HG03139 (cell line): ENCODE measurements around the gene TTC28.

Source experiments
- ATAC-seq: cut with Tn5 transposase; IDR thresholded peaks from one replicate; pipeline ENCODE4 v1.9.1; 2021; ENCODE audit not compliant: unreplicated experiment

TTC28 gene

DNA sequence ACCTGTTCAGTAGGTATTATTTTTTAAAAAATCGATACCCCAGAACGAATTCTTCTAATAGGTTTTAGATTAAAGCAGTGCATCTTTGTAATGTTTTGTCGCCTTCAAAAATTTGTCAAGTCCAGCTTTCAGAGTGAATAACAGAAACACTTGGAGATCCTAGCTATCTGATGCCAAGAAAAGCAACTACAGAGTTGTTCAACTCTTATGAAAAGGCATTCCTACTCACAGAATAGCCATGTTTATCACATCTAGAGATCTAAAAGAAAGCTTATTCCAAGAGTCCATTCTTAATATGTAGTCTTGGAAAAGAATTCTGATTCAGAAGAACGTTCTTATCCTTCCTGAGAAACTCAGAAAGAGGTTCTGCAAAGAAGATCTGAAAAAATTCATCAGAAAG, 268.5 kb downstream of the TTC28 start:
- no peak for ATAC-seq

DNA sequence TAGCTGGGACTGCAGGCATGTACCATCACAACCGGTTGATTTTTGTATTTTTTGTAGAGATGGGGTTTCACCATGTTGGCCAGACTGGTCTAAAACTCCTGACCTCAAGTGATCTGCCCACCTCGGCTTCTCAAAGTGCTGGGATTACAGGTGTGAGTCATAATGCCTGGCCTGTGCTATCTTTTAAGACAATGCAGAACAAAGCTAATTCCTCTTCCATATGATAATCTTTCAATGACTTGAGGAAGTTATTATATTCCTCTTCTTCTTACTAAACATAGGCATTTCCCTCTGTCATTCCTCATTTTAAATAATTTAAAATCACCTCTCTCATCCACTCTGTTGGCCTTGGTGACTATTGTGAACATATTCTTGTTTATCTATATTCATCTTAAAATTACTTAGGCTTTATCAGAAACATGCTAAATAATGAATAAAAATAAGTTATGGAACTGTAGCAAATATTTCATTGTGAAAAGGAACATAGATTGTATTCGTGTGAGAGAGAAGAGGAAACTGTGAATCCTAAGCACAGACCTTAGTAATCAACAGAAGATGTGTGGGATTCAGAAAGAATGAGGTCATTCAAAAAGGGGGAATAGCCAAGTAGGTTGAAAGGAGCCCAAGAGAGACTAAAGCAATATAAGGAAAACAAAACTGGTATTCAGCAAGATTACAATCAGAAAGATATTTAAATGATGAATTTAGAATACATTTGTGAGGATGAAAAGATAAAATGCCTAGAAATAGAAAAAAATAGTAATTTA, 269.4 kb downstream of the TTC28 start:
- ATAC-seq, result no peak

DNA sequence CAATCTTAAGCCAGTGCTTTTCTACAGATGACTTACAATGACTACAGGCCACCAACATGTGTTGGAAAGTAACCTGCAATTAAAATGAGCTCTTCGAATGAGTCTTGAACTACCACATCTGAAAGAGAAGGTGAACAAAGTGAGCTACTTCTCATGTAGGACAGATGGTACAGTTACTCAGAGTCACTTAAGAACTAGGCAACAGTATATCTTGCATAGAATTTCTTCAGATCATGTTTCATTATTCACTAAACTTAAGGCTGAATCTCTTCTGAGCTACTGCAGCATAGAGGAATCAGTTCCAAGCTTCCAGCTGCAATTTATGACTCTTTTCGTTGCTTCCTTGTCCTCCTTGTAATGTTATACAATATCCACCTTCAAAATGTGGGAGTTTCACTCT, 270.9 kb downstream of the TTC28 start:
- no peak for ATAC-seq

DNA sequence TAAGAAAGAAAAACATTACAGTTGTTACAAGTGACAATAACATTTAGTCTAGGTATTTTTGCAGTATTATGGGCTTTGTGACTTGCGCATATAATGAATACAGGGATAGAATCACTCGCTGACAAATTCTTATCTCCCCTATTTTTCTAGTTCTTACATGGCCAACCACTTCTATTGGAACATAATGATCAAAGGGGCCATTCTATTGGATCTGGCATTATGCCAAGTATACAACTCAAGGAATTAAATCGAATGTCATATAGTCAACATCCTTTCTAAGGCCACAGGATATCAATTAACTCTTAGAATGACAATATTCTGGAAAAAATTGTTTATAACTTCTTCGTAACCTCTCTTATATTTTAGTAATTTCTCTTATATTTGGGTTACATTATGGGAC, 272.0 kb downstream of the TTC28 start:
- no peak for ATAC-seq

DNA sequence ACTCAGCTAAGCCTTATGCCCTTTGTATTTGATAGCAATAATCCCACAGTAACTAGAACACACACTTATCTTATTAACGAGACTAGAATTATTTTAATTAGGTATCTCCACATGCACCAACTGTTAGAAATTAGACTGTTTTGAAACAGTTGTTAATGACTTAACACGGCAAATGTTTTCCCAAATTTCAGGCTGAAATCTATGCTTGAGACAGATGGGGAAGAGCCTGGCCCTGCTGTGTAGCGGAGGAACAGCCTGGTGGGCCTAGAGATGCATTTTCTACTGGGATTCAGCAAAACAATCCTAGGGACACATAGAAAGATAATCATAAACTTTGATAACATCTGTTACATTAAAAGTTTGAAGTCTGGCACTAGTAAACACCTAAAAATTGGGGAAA, 273.4 kb downstream of the TTC28 start:
- no peak for ATAC-seq

DNA sequence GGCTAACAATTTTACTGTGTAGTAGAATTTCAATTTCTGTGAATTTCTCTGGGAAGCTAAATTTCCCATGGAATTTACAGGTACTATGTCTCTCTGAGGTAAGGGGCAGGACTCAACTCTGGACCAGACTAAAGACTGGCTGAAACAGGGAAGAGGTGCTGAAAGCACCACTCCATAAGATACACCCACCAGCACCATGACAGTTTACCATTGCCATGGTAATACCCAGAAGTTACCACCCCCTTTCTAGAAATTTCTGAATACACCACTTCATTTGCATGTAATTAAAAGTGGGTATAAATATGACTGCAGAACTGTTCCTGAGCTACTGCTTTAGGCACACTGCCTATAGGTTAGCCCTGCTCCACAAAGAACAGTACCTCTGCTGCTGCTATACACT, 274.1 kb downstream of the TTC28 start:
- no peak for ATAC-seq

DNA sequence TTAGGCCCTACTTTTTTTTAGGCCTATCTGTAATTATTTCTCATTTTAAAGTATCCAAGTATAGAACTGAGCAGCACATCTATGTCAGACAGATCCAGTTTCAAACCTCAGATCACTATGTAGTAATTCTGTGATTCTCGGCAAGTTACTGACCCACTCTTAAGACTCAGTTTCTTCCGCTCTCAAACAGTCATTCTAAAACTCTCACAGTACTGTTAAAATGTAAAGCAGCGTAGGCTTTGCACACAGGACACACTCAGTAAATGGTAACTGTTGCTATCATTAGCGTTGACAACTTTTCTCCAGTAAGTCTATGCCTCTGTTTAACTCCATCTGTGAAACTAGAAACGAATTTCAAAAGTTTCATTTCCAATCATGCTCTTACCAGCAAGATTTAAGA, 277.1 kb downstream of the TTC28 start:
- ATAC-seq, result no peak

DNA sequence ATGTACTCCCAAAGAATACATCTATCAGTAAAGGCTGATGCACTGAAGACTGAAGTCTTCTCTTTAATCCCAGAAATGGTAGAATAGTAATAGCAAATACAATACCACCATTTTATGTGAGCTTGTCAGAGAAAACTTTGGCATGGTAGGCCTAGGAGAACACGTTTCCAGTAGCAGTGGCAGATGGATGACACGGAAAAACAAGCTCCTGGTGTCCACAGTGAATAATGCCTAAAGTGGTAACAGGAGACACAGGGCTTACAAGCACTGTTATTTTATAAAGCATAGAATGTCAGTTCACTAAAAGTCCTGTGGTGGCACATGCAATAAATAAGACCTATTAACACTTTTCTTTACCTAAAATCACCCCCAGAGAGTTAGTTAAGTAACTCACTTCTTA, 277.6 kb downstream of the TTC28 start:
- no peak for ATAC-seq

DNA sequence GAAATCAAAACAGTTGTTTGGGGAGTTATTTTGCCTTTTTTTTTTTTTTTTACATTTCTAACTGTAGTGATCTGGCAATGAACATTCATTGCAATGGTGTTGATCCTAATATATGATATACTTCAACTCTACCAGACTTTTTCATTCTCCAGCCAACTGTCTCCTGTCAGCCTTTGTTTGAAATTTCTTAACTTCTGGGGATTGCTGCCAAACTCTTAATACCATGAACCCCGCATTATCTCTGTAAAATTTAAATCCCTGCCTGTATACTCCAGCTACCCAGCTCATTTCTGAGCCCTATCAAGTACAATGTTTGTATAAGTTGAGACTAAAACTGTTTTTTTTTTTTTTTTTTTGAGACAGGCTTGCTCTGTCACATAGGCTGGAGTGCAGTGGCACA, 280.7 kb downstream of the TTC28 start:
- ATAC-seq, result no peak

DNA sequence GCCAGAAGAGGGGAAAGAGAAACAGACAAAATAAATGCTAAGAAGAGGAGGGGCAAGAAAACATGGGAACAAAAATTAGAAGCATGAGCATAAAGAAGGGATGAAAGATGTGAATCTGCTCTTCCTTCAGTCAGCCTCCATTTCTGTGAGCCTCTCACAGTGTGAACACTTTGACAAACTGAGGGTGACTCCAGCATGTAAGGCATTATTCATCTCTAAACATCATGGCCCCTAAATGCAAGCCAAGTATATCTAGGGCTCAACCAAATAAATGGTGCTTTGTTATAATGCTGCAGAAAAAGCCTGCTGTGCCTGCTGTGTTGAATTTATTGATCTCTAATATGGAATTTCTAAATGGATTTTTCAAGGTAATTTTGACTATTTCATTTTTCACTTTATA, 281.3 kb downstream of the TTC28 start:
- no peak for ATAC-seq

DNA sequence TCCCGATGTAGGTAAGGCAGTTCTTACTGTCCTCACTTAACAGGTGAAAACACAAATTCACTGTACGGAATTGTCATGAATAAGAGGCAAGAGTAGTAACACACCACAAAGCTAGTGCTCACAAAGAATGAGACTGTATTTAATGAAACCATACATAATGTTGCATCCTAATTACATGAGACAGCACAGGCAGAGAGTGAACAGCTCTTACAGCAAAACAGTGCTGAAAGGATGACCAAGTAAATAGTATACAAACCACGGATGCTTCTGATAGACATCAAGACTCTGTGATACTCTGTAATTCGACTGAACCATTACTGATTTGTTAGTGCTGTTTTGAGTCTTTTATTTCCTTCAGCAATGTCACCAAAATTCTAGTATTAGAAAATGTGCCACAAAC, 282.3 kb downstream of the TTC28 start:
- no peak for ATAC-seq

DNA sequence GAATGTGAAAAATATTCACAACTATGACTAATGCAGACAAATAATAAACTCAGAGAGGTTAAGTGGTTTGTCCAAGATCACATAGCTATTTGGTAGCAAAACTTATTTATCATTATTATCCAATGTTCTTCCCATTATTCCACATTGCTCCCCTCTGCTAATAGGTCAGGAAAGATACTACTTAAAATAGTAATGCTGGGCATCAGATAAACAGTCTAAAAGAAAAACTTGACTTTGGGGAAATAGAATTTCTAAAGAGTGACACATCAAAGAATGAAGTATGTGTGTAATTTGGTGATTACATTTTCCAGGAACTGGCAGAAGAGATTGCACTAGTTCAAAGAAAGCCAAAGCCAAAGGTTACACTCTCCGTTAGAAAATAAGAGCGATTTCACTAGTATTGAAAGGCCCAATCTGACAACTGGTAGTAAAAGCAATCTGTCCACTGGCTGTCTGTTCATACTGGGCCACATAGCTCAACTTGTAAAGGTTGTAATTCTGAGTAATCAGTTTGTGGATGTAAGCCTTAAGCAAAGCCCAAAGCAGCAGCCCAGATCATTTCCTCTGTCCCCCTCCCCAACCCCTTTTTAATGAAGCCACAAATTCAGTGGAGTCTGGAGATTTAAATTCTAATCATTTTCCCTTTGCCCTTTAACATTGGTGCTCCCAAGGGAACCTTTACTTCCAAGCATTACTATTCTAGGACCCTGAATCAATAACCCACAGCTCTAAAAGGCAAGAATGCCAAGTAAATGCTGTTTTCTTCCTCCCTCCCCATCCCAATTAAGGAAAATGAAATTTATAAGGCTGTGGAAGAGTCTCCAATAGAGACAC, 283.5 kb downstream of the TTC28 start:
- no peak for ATAC-seq

DNA sequence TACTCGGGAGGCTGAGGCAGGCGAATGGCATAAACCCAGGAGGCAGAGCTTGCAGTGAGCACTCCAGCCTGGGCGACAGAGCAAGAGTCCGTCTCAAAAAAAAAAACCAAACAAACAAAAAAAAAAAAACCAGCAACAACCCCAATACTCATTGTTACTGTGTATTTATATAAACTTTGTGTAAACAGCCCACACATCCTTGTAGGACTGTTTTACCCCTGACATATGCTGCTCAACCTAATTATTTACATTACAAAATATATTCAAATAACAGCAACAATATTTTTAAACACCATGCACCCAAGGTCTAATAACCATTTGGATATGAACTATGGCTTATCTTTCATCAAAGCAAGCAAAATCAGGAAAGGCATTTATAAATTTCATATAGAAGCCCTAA, 284.1 kb downstream of the TTC28 start:
- no peak for ATAC-seq

DNA sequence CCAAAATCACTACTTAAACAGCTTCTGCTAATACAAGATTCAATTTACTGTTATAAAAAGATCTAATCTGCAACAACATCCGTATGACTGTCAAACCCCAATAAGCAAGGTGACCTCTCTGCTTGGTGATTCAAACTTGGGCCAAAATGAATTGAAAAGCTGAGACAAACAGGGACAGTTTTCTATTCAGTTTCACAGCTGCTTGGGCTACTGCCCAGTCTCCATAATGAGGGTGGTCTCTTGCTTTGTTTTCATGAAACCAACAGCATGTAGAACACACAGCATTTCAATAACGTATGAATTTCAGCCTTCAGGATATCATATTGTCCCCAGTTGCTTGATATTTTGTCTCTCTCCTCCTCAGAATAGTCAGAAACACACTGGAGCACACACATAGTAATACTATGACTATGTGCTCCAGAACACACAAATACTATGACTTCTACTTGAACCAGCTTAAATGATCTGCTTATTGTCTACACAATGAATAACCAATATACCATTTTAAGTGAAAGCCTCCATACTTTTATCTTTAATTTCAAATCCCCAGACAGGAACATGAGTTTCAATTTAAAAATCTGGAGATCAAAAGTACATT, 285.0 kb downstream of the TTC28 start:
- ATAC-seq, result no peak

DNA sequence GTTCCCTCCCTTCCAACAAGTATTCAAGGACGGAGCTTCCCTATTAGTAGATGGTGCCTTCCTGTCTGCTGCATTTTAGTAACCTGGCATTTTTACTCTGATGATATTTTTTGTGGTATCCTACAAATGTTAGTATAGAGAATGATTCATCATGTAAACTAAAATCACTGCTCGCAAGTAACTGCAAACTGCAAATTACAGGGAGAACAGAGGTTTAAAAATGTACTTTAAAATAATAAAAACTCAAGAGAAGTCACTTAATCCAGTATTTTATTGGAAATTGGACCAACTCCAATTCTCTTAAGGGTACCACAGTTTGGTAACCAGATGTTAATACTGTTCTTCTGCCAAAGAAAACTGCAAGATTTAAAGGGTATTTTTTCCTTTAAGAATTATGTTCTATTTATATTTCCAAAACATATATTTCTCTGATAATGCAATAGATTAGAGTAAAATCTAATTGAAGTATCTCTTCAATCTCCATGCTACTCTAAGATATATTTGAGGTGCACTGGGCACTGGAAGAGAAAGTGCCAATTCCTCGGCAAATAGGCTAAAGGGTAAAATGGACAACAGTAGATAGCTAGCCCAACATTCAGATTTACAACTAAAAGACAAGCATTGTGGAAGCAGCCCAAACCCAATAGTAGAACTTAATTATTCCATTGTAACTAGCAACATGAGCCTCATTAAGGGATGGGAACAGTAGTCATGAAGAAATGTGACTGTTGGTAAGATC, 298.0 kb downstream of the TTC28 start:
- ATAC-seq, result no peak

DNA sequence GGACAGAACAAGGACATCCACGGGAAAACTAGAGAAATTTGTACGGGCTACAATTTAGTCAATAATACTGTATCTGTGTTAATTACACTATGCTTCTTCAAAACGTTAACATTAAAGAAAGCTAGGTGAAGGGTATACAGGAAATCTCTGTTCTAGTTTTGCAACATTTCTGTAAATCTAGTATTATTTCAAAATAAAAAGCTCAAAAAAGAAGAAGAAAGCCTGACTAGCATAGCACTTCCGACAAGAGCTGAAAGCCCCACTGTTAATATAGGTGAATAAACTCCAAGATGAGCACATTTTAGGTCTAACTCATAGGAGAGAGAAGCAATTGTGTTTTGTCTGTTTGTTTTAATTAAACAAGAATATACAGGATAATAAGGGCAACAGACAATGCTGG, 299.7 kb downstream of the TTC28 start:
- ATAC-seq, result no peak

DNA sequence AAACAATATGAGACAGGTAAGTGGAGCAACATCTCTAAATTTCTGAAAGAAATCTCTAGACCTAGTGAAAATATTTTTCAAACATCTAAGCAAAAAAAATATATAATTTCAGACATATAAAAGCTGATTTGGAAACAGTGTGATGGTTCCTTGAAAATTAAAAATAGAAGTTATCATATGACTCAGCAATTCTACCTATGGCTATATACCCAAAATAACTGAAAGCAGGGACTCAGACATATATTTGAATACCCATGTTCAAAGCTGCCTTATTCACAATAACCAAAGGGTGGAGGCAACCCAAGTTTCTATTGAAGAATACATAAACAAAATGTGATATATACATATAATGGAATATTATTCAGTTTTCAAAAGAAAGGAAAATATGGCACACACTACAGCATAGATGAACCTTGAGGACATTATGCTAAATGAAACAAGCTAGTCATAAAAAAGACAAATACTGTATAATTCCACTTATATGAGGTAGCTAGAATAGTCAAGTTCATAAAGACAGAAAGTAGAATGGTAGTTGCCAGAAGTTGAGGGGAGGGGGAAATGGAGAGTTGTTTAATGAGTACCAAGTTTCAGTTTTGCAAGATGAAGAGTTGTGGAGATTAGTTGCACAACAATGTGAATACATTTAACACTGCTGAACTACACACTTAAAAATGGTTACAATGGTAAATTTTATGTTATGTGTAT, 300.4 kb downstream of the TTC28 start:
- no peak for ATAC-seq

DNA sequence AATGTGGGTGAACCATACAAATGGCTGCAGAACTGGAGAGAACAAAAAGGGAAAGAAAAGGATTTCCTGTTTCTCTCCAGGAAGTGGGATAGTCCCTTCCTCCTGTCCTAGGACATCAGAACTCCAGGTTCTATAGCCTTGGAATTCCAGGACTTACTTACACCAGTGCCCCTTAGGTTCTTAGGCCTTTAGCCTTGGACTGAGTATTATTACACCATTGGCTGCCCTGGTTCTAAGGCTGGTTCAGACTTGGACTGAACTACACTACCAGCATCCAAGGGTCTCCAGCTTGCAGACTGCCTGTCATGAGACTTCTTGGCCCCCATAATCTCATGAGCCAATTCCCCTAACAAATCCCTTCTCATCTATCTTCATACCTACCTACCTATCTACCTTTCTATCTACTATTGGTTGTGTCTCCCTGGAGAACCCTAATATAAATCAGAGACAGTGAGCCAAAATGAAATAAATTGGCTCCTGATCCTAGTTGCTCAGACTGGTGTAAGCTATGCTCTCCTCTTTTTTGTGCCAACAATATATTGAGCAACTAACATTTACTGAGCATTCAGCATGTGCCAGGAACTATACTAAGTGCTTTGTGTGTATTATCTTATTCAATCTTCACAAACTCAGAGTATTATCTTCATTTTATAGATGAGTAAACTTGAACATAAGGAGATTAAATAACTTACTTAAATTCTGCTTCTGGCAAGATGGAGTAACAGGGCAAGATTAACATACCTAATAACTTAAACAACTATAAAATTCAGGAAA, 303.7 kb downstream of the TTC28 start:
- ATAC-seq, result no peak

DNA sequence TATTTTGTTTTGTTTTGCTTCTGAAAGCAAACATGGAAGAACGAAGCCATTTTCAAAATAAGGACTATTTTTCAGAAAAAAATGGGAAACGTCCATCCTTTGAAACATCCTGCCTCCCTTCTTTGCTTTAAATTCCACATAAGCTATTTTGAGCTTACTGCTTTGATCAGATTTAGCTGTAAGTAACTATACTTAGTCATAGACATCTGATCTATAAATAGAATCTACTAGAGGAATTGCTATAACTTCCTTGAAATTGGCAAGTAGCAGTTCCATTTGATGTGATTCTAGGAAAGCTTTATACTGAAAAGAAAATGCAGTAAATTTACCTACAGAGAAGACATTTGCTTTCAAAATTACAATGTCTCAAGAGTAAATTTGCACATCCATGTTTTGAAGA, 305.8 kb downstream of the TTC28 start:
- no peak for ATAC-seq

DNA sequence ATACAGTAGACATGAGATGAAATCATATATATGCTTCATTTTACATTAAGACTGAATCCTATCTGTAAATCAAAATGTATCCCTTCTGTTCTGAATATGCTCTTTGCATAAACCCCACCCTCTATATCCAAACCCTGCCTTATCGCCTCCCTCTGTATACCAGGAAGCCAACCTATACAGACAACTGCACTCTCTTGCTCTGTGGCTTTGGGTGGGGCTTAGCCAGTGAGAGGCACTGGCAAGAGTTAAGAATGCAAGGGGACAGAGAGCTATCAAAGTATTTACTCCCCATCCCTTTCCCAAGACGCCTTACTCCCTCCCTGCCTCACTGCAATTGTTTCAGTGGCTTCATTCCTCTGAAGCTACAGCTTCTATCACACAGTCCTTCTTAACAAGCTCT, 309.8 kb downstream of the TTC28 start:
- no peak for ATAC-seq
